ENCODE results near the gene GATAD2B.
"Not testable (repeated sequence)": the region's sequence is repeated elsewhere in the genome, so short reads cannot be mapped to it uniquely, and the experiment has no call there.

The GATAD2B gene

GRCh38 chr1:153882296-153882912, 40.4 kb downstream of the GATAD2B start:
- DNase-seq, result no peak

DNA sequence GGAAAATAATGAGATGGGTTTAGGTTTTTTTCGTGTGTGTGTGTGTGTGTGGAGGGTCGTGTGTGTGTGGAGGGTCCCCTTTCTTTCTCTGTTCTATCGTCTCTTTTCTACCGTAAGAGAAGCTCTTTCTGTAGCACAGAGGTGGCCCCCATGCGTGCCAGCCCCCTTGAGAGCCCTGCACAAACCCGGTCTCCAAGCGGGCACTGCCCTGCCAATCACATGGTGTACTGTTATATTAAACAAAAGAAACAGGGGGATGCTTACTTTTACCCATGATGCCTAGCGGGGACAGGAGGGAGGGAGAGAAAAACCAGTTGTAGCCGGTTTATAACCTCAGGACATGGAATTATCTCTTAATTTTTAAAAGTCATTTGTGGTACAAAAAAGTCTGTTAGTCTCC, 41.0 kb downstream of the GATAD2B start:
- peak in 1 of 2 donors; percentile 13 for DNase-seq

- peak; percentile 82 to 94 for DNase-seq
Observed at GRCh38 chr1:153880962-153881361, 41.8 kb downstream of the GATAD2B start.

DNA sequence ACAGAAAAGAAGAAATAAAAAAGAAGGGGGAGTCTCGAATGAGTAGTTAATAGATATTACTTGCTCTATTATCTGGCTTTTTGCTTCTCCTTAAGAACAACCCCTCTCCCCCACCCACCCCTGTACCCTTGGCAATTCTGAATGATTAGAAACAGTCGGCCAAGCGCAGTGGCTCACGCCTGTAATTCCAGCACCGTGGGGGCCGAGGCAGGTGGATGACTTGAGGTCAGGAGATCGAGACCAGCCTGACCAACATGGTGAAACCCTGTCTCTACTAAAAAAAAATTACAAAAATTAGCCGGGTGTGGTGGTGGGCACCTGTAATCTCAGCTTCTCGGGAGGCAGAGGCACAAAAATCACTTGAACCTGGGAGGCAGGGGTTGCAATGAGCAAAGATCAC, 42.7 kb downstream of the GATAD2B start:
- no peak for DNase-seq

DNA sequence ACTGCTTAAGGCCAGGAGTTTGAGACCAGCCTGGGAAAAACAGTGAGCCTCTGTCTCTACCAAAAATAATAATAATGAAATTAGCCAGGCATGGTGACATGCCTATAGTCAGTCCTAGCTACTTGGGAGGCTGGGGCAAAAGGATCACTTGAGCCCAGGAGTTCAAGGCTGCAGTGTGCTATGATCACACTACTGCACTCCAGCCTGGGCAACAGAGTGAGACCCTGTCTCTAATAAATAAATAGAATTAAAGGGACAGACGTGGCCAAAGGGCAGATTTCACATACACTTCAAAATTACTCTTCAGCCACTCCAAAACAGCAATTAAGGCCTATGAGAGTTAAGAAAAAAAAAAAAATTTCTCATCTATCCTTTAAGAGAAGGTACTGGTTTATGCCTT, 45.7 kb downstream of the GATAD2B start:
- DNase-seq, result no peak

DNA sequence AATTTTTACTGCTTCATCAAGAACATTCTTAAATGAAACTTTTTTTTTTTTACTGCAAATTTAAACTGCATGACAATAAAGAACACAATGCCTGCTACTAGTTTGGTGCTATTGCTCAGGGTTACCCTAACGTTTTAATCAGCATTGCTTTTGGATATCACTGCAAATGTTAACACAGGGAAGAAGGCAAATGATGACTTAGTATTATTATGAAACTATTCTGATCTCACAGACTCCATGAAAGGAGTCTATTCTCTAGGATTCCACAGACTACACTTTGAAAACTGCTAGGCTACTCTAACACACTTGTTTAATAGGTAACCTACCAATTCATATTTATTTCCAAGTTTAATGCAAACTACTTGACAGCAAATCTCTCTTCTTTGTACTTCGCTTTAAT, 49.8 kb downstream of the GATAD2B start:
- DNase-seq, result no peak

GRCh38 chr1:153872331-153872730, 50.4 kb downstream of the GATAD2B start:
- DNase-seq, result no peak

- no peak for DNase-seq
Observed at GRCh38 chr1:153869486-153869885, 53.3 kb downstream of the GATAD2B start.

GRCh38 chr1:153866045-153866850, 56.5 kb downstream of the GATAD2B start:
- no peak for DNase-seq

GRCh38 chr1:153860285-153860684, 62.5 kb downstream of the GATAD2B start:
- DNase-seq, result no peak

DNA sequence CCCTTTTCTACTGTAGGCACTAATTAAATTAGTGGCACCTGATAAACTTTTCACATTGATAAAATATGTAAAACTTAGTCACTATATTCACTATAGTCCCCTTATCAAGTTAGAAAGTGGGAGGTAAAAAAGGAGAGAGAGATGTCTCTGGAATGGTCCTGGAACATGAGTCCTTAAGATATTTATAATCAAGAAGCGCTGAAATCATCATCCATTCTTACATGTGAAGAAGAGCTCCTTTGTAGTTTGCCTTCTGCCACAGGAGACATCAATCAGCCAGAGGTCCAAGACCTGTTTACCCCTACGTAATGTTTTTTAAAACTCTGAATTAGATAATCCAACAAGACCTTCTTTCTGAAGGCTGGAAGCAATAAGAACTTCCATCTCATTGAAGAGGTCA, 65.3 kb downstream of the GATAD2B start:
- DNase-seq, result no peak

- no peak for DNase-seq
Observed at GRCh38 chr1:153856763-153857162, 66.0 kb downstream of the GATAD2B start.

DNA sequence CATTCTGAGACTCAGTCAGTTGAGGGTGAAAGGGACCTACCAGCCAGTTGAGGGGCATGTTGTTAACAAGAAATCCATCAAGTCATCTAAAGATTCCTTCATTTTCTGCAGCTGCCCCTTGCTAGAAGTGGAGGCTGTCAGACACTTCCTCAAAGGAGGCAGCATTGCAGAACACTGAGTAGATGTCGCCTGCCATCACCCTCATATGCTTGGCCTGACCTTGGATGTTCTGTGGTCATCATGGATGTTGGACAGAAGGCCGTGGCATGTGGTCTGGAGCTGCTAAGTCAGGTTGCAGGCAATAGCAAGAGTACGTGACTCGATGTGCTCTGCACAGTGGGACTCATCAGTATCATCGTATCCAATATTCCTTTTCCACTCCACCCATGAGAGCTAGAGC, 70.6 kb downstream of the GATAD2B start:
- no peak for DNase-seq

DNA sequence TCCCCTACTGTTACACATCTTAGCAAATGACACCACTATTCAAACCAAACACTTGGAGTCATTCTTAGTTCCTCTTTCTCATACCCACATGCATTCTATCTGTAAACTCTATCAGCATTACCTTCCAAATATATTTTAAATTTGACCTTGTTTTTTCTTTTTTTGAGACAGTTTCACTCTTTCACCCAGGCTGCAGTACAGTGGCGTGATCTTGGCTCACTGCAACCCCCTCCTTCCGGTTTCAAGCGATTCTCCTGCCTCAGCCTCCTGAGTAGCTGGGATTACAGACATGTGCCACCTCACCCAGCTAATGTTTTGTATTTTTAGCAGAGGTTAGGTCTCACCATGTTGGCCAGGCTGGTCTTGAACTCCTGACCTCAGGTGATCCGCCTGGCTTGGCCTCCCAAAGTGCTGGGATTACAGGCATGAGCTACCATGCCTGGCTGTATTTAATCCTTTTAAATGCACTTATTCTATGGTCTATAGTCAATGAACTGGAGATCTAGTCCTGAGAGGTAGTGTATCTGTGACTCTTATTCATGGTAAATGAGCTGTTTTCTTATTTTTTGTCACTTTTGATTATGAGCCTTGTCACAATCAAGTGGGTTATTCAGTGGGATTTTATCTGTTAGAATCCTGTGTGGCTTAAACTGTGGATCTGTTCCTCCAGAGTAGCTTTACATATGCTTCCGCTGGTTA, 73.1 kb downstream of the GATAD2B start:
- DNase-seq, result no peak

DNA sequence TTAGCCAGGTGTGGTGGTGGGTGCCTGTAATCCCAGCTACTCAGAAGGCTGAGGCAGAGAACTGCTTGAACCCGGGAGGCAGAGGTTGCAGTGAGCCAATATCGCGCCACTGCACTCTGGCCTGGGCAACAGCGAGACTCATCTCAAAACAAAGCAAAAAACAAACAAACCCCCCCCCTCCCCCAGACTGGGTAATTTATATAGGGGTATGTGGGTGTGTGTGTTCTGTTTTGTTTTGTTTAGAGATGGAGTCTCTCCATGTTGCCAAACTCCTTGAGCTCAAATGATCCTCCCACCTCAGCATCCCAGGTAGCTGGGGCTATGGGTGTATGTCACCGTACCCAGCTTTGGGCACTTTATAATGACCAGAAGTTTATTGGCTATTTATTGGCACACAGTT, 74.0 kb downstream of the GATAD2B start:
- DNase-seq, result no peak

DNA sequence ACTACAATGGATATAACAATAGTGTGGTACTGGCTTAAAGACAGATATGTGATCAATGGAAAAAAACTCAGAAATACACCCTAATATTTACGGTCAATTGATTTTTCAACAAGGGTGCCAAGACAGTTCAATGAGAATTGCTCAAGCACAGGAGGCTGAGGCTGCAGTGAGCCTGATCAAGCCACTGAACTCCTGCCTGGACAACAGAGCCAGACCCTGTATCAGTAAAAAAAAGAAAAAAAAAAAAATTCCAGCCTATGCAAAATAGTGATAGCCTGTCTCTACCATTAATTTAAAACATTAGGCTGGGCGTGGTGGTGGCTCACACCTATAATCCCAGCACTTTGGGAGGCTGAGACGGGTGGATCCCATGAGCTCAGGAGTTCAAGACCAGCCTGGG, 77.6 kb downstream of the GATAD2B start:
- DNase-seq, result no peak

DNA sequence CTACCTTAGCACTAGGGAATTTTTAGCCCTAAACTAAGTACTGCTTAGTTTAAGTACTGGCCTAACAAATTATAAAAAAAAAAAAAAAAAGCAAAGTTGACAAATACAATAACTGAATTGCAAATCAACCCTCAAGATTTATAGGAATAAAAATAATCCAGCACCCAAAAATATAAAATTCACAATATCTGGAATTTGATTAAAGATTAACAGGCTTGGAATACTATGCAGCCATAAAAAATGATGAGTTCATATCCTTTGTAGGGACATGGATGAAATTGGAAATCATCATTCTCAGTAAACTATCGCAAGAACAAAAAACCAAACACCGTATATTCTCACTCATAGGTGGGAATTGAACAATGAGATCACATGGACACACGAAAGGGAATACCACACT, 78.4 kb downstream of the GATAD2B start:
- not testable (repeated sequence) for DNase-seq

- no peak for DNase-seq
Observed at GRCh38 chr1:153842006-153842471, 80.7 kb downstream of the GATAD2B start.

DNA sequence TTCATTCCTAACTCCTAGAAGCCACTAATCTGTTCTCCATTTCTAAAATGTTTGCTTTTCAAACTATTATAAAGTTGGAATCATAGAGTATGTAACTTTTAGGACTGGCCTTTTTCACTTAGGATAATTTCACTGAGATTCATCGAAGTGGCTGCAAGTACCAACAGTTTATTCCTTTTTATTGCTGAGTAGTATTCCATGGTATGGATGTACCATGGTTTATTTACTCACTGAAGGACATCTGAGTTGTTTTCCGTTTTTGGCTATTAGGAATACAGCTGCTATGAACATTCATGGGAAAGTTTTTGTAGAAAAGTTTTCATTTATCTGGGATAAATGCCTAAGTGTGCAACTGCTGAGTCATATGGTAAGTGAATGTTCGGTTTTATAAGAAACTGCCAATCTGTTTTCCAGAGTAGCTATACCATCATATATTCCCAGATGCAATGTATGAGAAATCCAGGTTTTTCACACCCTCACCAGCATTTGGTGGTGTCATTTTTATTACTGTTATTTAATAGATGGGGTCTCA, 81.2 kb downstream of the GATAD2B start:
- no peak for DNase-seq

DNA sequence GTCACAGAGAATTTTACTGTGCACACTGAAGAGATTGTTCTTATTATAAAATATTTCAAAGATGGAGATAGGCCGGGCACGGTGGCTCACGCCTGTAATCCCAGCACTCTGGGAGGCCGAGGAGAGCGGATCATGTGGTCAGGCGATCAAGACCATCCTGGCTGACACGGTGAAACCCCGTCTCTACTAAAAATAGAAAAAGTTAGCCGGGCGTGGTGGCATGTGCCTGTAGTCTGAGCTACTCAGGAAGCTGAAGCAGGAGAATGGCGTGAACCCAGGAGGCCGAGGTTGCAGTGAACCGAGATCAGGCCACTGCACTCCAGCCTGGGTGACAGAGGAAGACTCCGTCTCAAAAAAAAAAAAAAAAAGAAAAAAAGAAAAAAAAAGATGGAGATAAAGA, 82.0 kb downstream of the GATAD2B start:
- DNase-seq, result not testable (repeated sequence)

DNA sequence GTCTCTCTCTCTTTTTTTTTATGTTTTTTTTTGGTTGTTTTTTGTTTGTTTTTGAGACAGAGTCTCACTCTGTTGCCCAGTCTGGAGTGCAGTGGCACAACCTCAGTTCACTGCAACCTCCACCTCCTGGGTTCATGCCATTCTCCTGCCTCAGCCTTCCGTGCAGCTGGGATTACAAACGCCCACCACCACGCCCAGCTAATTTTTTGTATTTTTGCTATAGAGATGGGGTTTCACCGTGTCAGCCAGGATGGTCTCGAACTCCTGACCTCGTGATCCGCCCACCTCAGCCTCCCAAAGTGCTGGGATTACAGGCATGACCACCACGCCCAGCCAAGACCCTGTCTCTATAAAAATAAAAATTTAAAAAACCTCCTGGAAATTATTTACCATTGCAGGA, 88.8 kb downstream of the GATAD2B start:
- not testable (repeated sequence) for DNase-seq

GRCh38 chr1:153833171-153833570, 89.6 kb downstream of the GATAD2B start:
- no peak for DNase-seq

- DNase-seq, result no peak
Observed at GRCh38 chr1:153832293-153832692, 90.5 kb downstream of the GATAD2B start.

DNA sequence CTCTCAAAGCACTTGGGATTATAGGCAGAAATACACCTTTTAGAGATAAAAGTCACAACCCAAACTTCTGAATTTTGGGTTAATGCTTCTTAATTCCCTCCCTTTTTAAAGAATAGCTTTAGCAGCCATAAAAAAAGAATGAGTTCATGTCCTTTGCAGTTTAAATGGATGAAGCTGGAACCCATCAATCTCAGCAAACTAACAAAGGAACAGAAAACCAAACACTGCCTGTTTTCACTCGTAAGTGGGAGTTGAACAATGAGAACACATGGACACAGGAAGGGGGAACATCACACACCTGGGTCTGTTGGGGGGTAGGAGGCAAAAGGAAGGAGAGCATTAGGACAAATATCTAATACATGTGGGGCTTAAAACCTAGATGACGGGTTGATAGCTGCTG, 91.7 kb downstream of the GATAD2B start:
- DNase-seq, result no peak

Data from hippocampal formation (tissue), 2 donors.